HG03575 (cell line): ENCODE data around the gene PAQR6.
A peak's percentile ranks its signal among the peaks of the same experiment; 100 is the strongest.
"Not testable (repeated sequence)": the region's sequence is repeated elsewhere in the genome, so short reads cannot be mapped to it uniquely, and the experiment has no call there.

Experiments used
- ATAC-seq: cut with Tn5 transposase; IDR thresholded peaks from one replicate; pipeline ENCODE4 v1.9.1; 2021; ENCODE audit not compliant: unreplicated experiment, insufficient number of reproducible peaks, low FRiP score; ENCODE audit errors: extremely low read depth

Gene PAQR6

DNA sequence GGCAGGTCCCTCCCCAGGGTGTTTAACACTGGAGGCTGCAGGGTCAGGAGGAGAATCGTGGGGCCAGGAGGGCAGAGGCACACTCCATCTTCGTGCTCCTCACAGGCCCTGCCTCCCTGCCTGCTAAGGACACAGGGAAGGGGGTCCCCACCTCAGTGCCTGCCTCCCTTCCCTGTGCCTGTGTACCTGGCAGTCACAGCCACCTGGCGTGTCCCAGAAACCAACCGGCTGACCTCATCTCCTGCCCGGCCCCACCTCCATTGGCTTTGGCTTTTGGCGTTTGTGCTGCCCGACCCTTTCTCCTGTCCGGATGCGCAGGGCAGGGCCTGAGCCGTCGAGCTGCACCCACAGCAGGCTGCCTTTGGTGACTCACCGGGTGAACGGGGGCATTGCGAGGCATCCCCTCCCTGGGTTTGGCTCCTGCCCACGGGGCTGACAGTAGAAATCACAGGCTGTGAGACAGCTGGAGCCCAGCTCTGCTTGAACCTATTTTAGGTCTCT lies 6.5 kb downstream of the PAQR6 start:
- ATAC-seq = no peak

DNA sequence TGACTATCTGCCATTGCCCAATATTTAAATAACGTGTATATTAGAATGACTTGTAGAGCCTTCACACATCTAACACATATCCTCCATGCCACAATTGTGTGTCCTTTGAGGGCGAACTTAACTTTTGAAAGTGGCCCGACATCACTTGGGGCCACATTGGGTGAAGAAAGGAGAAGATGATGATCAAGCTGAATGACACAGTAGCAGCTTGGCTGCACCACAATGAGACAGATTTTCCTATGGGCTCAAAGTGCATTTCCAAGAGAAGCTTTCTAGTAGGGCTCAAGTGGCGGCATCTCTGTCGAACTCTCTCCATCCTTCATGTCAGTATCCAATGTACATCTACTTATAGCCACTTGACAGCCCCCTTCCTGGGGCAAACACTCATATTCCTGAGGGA lies 9.6 kb downstream of the PAQR6 start:
- ATAC-seq = no peak

DNA sequence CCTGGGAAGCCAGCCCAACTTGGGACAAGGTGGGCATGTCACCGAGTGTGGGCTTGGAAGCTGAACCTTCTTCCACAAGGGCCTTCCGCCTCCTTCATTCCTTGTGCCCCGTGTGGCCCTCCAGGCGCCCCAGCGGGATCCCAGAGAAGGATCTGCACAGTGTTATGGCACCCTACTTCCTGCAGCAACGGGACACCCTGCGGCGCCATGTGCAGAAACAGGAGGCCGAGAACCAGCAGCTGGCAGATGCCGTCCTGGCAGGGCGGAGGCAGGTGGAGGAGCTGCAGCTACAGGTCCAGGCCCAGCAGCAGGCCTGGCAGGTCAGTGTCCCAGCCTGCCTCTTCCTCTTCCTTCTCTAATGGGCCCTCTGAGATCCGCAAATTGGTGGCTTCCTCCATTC lies 11.7 kb downstream of the PAQR6 start:
- no peak for ATAC-seq

DNA sequence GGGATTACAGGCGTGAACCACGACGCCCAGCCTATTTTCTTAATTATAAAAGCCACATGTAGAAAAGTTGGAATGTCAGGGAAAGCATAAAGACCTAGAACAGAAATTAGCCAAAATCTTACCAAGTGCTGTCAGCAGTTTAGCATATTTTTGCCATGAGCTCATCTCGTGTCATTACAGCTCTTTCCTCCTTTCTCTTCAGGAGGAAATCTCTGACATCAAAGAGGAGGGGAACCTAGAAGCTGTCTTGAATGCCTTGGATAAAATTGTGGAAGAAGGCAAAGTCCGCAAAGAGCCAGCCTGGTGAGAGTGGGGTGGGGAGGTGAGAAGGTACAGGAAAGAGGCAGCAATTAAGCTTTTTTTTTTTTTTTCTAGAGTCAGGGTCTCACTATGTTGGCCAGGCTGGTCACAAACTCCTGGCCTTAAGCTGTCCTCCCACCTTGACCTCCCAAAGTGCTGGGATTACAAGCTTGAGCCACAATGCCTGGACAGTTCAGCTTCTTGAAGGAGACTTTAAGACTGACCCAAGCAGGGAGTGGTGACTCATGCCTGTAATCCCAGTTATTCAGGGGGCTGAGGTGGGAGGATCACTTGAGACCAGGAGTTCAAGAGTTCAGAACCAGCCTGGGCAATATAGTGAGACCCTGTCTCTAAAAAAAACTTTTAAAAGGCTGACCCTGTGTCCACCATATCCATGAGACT lies 14.3 kb downstream of the PAQR6 start:
- no peak for ATAC-seq

DNA sequence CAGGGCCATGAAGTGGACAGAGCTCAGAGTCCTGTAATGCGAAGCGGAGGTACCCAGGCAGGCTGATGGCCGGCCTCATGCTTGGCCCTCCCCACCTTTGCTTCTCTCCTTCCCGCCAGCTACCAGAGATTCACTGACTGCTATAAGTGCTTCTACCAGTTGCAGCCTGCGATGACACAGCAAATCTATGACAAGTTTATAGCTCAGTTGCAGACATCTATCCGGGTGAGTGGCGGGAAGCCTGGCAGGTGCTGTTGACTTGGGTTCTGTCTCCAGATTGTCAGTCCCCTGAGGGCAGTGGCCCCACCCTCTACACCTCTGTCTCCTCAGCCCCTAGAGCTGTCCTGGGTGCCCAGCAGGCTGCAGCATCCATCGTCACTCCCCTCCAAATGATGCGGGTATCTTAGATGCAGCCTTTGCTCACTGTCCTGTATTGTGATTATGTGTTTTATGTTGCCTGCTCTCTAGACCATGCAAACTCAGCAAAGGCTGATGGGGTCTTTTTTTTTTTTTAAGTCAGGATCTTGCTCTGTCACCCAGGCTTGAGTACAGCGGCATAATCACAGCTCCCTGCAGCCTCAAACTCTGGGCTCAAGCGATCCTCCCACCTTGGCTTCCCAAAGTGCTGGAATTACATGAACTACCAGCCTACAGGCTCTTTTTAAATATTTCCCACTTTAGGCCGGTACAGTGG lies 15.5 kb downstream of the PAQR6 start:
- no peak for ATAC-seq

DNA sequence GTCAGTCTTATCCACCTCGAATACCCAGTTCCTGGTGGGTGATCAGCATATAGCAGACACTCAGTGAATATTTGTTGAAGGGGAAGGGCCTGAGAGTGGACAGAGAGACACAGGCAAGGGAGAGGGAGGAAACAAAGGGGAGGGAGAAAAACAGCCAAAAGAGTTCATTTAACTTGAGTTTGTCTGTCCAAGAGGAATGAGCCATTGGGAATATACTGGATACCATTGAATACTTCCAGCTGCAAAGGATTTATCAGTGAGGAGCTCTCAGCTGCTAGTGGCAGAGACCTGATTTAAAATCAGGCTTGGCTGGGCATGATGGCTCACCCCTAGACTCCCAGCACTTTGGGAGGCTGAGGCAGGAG lies 17.4 kb downstream of the PAQR6 start:
- no peak for ATAC-seq

DNA sequence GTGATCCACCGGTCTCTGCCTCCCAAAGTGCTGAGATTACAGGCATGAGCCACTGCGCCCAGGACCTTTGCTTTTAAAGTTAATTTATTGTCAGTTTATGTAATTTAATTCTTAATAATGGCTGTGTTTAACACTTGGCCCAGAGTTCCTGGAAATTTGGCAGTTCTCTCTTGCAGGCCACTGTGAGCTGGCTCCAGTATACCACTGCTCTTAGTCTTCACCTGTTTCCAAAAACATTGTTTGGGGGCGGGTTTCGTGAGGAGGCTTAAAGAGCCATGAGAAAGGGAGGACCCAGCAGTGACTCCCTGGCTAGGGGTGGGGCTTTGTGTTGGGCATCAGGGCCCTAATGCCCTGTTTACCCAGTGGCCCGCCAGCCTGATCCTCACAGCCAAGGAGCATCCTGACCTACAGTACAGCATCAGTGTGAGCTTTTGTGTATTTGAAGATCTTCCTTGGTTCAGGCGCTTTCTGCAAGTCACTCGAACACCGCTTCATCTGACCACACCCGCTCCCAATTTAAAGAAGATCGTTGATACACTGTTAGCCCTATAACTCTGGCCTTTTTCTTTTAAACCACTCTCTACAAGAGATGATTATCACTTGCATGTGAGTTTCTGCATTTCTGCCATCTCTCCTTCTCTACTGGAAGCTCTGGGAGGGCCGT lies 17.9 kb downstream of the PAQR6 start:
- ATAC-seq = no peak

DNA sequence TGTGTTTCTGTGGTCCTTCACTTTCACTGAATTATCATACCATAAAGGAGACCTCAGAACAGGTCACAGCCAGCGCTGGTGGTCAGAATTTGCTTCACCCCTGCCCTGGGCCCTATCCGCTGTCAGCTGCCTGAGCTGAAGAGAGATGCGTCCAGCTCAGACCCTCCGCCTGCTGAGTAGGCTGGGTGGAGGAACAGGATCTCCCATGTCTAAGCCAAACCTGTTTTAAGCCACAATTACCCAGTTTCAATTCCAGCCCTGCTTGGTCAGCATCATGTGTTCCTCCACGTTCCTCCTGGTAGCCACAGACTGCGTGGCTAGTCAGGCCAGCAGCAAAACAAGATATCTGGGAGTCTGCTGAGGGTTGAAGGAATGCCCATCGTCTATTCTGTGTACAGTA lies 19.4 kb downstream of the PAQR6 start:
- no peak for ATAC-seq

DNA sequence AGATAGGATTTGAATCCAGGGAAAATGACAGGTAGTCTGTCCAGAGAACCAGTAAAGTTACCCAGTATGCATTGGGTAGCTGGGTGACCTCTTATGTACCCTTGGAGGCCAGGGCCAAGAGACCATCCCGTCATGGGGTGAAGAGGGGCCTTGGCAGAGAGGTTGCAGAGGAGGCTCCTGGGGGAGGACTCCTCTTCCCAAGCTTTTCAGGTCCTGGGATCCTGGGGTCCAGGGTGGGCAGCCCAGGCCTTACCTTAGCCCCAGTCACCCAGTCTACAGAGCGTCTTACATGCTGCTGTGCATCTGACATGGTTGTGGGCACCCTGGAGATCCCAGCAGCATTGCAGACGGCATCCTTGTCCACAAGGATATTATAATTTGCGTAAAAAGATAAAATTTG lies 21.1 kb downstream of the PAQR6 start:
- ATAC-seq = no peak

DNA sequence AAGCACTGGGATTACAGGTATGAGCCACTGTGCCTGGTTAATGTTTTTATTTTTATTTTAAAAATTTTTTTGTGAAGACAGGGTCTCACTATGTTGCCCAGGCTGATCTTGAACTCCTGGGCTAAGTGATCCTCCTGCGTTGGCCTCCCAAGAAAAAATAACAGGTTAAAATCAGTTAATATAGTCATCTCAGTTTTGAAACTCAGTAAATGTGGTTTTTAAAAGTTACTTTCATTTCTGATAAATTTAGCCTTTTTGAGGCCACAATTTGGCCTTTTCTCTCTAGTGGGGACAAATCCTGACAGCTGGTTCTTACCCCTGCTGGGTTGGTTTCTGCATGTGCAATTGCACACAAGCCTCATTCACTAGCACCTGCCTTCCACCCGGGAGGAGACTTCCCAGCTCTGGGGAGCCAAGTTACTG lies 21.7 kb downstream of the PAQR6 start:
- ATAC-seq = peak; percentile 46

DNA sequence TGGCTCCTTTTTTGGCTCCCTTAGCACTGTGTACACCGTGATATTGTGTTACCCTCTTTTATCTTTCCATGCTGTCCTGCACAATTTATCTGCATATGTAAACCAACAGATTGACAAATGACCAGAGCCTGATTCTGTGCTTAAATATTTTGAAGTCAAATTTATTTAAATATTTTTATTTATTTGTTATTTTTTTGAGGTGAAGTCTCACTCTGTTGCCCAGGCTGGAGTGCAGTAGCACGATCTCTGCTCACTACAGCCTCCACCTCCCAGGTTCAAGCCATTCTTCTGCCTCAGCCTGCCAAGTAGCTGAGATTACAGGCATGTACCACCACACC lies 22.2 kb downstream of the PAQR6 start:
- no peak for ATAC-seq

DNA sequence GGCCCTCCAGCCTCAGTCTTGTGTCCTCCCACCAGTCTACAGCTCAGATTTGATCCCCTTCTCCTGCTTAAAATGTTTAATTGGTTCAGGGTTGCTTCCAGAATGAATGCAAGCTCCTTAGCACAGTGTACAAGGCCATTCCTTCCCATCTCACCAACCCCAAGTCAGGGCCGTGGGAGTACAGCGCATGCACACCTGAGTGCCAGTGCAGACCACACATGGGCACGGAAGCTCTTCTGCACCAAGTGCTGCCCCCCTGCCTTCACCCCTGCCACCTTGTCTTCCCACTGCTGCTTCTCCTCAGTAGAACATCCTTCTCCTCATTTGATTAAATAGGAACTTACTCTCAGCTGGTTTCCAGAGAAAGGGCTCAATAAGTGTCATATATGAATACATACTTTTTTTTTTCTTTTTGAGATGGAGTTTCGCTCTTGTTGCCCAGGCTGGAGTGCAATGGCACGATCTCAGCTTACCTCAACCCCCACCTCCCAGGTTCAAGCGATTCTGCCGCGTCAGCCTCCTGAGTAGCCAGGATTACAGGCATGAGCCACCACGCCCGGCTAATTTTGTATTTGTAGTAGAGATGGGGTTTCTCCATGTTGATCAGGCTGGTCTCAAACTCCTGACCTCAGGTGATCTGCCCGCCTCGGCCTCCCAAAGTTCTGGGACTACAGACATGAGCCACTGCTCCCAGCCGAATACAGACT lies 25.7 kb downstream of the PAQR6 start:
- ATAC-seq = no peak

DNA sequence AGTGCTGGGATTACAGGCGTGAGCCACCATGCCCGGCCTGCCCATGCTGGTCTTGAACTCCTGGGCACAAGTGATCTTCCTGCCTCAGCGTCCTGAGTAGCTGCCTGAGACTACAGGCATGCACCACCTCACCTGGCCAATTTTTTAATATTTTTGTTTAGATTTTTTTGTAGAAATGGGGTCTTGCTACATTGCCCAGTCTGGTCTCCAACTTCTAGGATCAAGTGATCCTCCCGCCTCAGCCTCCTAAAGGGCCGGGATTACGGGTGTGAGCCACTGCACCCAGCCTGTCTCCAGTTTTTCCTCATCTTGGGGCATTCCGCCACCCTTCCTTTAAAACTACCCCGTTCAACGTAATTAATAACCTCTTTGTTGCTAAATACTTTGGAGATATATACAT lies 27.6 kb downstream of the PAQR6 start:
- no peak for ATAC-seq

DNA sequence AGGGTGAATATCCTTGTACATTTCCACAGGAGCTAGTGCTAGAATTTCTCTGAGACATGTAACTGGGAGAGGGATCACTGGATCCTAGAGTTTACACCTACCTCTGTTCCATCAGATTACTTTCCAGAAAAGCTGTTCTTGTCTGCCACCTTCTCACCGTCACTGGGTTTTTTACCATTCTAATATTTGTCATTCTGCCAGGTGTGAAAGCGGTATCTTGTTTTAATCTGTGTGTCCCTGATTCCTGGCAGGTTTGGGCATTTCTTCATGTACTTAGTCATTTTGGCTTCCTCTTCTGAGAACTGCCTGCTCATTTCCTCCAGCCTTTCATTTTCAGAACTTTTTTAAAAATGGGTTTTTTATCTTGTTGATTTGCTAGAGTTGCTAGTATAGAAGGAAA lies 30.0 kb downstream of the PAQR6 start:
- no peak for ATAC-seq

DNA sequence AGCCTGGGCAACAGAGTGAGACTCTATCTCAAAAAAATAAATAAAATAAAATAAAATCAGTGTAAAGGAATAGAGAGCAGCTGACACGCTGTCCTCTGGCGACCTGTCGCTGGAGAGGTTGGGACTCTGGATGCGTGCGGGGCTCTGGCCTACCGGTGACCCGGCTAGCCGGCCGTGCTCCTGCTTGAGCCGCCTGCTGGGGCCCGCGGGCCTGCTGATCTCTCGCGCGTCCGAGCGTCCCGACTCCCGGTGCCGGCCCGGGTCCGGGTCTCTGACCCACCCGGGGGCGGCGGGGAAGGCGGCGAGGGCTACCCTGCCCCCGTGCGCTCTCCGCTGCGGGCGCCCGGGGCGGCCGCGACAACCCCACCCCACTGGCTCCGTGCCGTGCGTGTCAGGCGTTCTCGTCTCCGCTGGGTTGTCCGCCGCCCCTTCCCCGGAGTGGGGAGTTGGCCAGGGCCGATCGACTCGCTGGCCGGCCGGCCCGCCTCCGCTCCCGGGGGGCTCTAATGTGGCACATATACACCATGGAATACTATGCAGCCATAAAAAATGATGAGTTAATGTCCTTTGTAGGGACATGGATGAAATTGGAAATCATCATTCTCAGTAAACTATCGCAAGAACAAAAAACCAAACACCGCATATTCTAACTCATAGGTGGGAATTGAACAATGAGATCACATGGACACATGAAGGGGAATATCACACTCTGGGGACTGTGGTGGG lies 31.3 kb downstream of the PAQR6 start:
- ATAC-seq = not testable (repeated sequence)

DNA sequence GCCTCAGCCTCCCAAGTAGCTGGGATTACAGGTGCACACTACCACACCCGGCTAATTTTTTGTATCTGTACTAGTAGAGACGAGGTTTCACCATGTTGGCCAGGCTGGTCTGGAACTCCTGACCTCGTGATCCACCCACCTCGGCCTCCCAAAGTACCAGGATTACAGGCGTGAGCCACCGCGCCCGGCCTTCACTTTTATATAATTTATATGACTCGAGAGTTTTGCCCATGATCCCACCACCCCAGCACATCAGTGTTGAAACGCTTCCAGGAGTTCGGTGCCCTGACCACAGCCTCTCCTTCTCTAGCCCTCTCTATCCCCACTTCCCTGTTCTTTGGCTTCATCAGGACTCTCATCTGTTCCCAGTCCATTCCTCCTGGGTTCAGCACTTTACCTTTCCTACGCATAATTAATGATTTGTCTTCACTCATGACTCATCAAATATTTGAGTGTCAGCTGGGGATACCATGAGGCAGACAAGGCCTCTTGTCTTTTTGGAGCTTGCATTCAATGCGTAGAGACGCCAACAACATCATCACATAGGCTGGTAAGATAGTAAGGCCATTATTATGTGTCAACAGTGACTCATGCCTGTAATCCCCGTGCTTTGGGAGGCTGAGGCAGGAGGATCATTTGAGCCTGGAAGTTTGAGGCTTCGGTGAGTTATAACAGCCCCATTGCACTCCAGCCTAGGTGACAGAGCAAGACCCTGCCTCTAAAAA lies 33.7 kb downstream of the PAQR6 start:
- ATAC-seq = no peak

DNA sequence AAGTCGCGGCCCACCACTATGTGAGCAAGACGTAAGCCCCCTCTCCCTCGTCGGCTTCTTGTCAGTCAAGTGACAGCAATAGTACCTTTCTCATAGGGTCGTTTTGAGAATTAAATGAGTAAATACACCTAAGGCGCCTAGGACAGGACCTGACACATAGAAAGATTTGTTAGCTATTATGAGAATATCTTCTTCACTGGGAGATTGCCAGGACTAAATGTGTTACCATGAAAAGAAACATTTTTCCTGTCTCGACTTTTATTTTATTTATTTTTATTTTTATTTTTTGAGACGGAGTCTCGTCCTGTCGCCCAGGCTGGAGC lies 34.3 kb downstream of the PAQR6 start:
- no peak for ATAC-seq

DNA sequence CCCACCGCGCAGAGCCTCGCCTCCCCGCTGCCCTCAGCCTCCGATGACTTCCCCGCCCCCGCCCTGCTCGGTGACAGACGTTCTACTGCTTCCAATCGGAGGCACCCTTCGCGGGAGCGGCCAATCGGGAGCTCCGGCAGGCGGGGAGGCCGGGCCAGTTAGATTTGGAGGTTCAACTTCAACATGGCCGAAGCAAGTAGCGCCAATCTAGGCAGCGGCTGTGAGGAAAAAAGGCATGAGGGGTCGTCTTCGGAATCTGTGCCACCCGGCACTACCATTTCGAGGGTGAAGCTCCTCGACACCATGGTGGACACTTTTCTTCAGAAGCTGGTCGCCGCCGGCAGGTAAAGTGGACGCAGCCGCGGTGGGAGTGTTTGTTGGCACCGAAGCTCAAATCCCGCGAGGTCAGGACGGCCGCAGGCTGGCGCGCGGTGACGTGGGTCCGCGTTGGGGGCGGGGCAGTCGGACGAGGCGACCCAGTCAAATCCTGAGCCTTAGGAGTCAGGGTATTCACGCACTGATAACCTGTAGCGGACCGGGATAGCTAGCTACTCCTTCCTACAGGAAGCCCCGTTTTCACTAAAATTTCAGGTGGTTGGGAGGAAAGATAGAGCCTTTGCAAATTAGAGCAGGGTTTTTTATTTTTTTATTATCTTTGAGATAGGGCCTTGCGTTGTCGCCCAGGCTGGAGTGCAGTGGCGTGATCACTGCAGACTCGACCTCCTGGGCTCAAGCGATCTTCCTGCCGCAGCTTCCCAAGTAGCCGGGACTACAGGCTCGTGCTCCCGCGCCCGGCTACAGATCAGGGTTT lies 34.8 kb downstream of the PAQR6 start, which contains the start of gene PMF1:
TSS of gene PMF1 (plus strand) at position 175 of the 811 bp plus-strand sequence. CDS start at position 184, 9 bp downstream.
- ATAC-seq = no peak
